ENCODE data around the gene OS9.

OS9 gene

GRCh38 chr12:57769594-57769993, 75.7 kb downstream of the OS9 start:
- DNase-seq (ENCODE audit: low spot score) = no peak

GRCh38 chr12:57770734-57771133, 76.8 kb downstream of the OS9 start:
- no peak for DNase-seq (ENCODE audit: low spot score)
